ENCODE measurements around the gene GPR155. TPM values are rescaled to one million over a fixed set of nuclear protein-coding genes. Genes with fewer than 3 reads are reported as not detected.

Gene GPR155
- total and polyA plus RNA-seq, 7 experiments from 2014 or later, result 5.2 to 25.0 (median 16.4) TPM

DNA sequence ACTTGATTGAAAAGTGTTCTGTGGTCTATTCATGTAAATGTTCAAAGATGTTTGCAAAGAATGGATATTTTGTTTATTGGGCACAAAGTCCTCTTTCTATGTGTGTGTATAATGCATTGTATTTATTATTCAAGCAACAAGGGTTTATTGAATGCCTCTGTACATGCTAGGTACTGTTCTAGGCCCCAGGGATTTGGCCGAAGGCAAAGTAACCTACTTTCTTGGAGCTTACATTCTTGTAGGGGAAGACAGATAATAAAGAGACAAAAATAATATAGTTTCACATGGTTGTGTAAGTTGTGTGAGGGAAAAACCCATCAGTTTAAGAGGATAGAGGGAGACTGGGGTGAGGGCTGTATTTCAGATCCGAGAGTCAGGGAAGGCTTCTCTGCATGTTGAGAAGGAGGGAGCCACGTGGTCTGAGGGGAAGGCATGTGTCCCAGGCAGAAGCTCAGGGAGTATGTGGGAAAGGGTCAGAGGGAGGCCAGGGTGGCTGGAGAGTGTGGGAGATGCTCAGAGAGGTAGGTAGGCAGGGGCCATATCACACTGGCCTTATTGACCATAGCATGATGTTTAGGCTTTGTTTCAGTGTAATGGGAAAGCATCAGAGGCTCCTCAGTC is 40.4 kb upstream of the GPR155 start:
- Mint-ChIP-seq H3K27me3 (peaks cover 0 to 13% (median 0%) of the 10 kb centered on the region in 5 donors), H3K9me3 (peaks cover 0 to 16% (median 7%) of the 10 kb centered on the region in 11 donors), H3K36me3 (peaks cover 5 to 43% (median 30%) of the 10 kb centered on the region in 5 donors), H3K4me1 (peaks cover 9 to 25% (median 20%) of the 10 kb centered on the region in 7 donors), H3K4me3 (no peak overlapping the region), H3K27ac (no peak overlapping the region)
- Histone ChIP-seq H3K27me3 (ENCODE audit: control insufficient read depth in 2 of 2, insufficient read depth in 2 of 2, low read length in 2 of 2) (no peaks in the 10 kb centered on the region), H3K27ac (ENCODE audit: low read depth, low read length) (no peak overlapping the region), H3K4me1 (ENCODE audit: control insufficient read depth in 2 of 2, insufficient read depth in 2 of 2, low read length in 2 of 2) (peaks cover 0 to 5% of the 10 kb centered on the region in 2 donors), H3K4me3 (ENCODE audit: low read length) (no peak overlapping the region), H3K9me3 (ENCODE audit: control insufficient read depth in 2 of 3, low read length in 3 of 3) (peaks cover 0 to 6% (median 0%) of the 10 kb centered on the region in 3 experiments), H3K36me3 (ENCODE audit: control insufficient read depth in 2 of 3, insufficient read depth in 3 of 3, low read length in 3 of 3) (no peaks in the 10 kb centered on the region)
- ChIA-PET CTCF (interaction anchor here (0.7 kb wide), 1 partner anchor 24 kb away, joined by 3 read pairs; no protein-coding TSS in a partner anchor), POLR2A (interaction anchor here (0.5 kb wide), 1 partner anchor 66 kb away, joined by 3 read pairs; no protein-coding TSS in a partner anchor)
- DNase-seq, result no peak
- intact Hi-C loops (cut with micrococcal nuclease), result no loop called here
- no peak for ATAC-seq

GRCh38 chr2:174524527-174524926 is 37.7 kb upstream of the GPR155 start:
- Mint-ChIP-seq H3K36me3 (peaks cover 5 to 43% (median 35%) of the 10 kb centered on the region in 5 donors), H3K9me3 (peaks cover 0 to 16% (median 7%) of the 10 kb centered on the region in 11 donors), H3K27ac (peak overlapping the region in 3 of 9 donors; percentile 17 to 81 (median 26)), H3K27me3 (peaks cover 0 to 23% (median 0%) of the 10 kb centered on the region in 5 donors), H3K4me3 (peak overlapping the region in 7 of 10 donors; percentile 3 to 67 (median 43)), H3K4me1 (peaks cover 10 to 29% (median 20%) of the 10 kb centered on the region in 7 donors)
- Histone ChIP-seq H3K4me1 (ENCODE audit: control insufficient read depth in 2 of 2, insufficient read depth in 2 of 2, low read length in 2 of 2) (peaks cover 0 to 5% of the 10 kb centered on the region in 2 donors), H3K27ac (ENCODE audit: low read depth, low read length) (no peak overlapping the region), H3K36me3 (ENCODE audit: control insufficient read depth in 2 of 3, insufficient read depth in 3 of 3, low read length in 3 of 3) (no peaks in the 10 kb centered on the region), H3K9me3 (ENCODE audit: control insufficient read depth in 2 of 3, low read length in 3 of 3) (peaks cover 0 to 6% (median 0%) of the 10 kb centered on the region in 3 experiments), H3K4me3 (ENCODE audit: low read length) (no peak overlapping the region), H3K27me3 (ENCODE audit: control insufficient read depth in 2 of 2, insufficient read depth in 2 of 2, low read length in 2 of 2) (no peaks in the 10 kb centered on the region)
- intact Hi-C loops (cut with micrococcal nuclease), result no loop called here
- ChIA-PET CTCF (interaction anchor here (0.7 to 5.2 kb wide), 2 partner anchors 54 to 63 kb away, joined by 3 to 99 read pairs; no protein-coding TSS in a partner anchor), POLR2A (no interaction called here)
- ATAC-seq (peak; percentile 54), DNase-seq (no peak)

- peaks cover 0 to 12% (median 5%) of the 10 kb centered on the region in 11 donors for H3K9me3 Mint-ChIP-seq
- DNase-seq (peak in 2 of 9 donors; percentile 10 to 13), ATAC-seq (peak; percentile 49)
- CTCF ChIA-PET, result interaction anchor here (0.7 to 5.2 kb wide), 6 partner anchors 19 to 61 kb away, joined by 3 to 99 read pairs (median 10); partner anchors contain the start of gene GPR155
- no peak overlapping the region for H3K4me3 ChIP-seq (ENCODE audit: low read length)
- no peaks in the 10 kb centered on the region for H3K27me3 ChIP-seq (ENCODE audit: control insufficient read depth in 2 of 2, insufficient read depth in 2 of 2, low read length in 2 of 2)
- H3K4me1 Mint-ChIP-seq, result peaks cover 10 to 28% (median 21%) of the 10 kb centered on the region in 7 donors
- H3K9me3 ChIP-seq (ENCODE audit: control insufficient read depth in 2 of 3, low read length in 3 of 3), result no peaks in the 10 kb centered on the region
- H3K36me3 Mint-ChIP-seq, result peaks cover 5 to 33% (median 23%) of the 10 kb centered on the region in 5 donors
- no peak overlapping the region for H3K4me3 Mint-ChIP-seq
- POLR2A ChIA-PET, result interaction anchor here (0.8 to 1.3 kb wide), 3 partner anchors 30 to 57 kb away, joined by 3 to 6 read pairs (median 6); partner anchors contain the start of gene GPR155
- no peaks in the 10 kb centered on the region for H3K36me3 ChIP-seq (ENCODE audit: control insufficient read depth in 2 of 3, insufficient read depth in 3 of 3, low read length in 3 of 3)
- no peak overlapping the region for H3K27ac Mint-ChIP-seq
- H3K4me1 ChIP-seq (ENCODE audit: control insufficient read depth in 2 of 2, insufficient read depth in 2 of 2, low read length in 2 of 2), result peaks cover 0 to 5% of the 10 kb centered on the region in 2 donors
- intact Hi-C loops (cut with micrococcal nuclease), result loop anchor here (1.0 to 2.0 kb wide), 4 partner anchors 29 to 60 kb away; no protein-coding TSS in a partner anchor
- peaks cover 0 to 23% (median 0%) of the 10 kb centered on the region in 5 donors for H3K27me3 Mint-ChIP-seq
- no peak overlapping the region for H3K27ac ChIP-seq (ENCODE audit: low read depth, low read length)
These were observed 35.7 kb upstream of the GPR155 start for GRCh38 chr2:174522553-174522952.

GRCh38 chr2:174518395-174518794 is 31.6 kb upstream of the GPR155 start:
- H3K4me1 Mint-ChIP-seq, result peaks cover 8 to 20% (median 15%) of the 10 kb centered on the region in 7 donors
- ChIA-PET CTCF (interaction anchor here (0.7 kb wide), 1 partner anchor 57 kb away, joined by 3 read pairs; no protein-coding TSS in a partner anchor), POLR2A (interaction anchor here (0.6 to 1.4 kb wide), 4 partner anchors 16 to 62 kb away, joined by 3 to 6 read pairs (median 4); no protein-coding TSS in a partner anchor)
- H3K4me3 ChIP-seq (ENCODE audit: low read length), result no peak overlapping the region
- H3K36me3 Mint-ChIP-seq, result peaks cover 0 to 9% (median 0%) of the 10 kb centered on the region in 5 donors
- DNase-seq, result no peak
- no peak overlapping the region for H3K27ac ChIP-seq (ENCODE audit: low read depth, low read length)
- intact Hi-C loops (cut with micrococcal nuclease), result no loop called here
- H3K27me3 ChIP-seq (ENCODE audit: control insufficient read depth in 2 of 2, insufficient read depth in 2 of 2, low read length in 2 of 2), result no peaks in the 10 kb centered on the region
- peaks cover 0 to 19% (median 0%) of the 10 kb centered on the region in 5 donors for H3K27me3 Mint-ChIP-seq
- H3K9me3 ChIP-seq (ENCODE audit: control insufficient read depth in 2 of 3, low read length in 3 of 3), result no peaks in the 10 kb centered on the region
- H3K27ac Mint-ChIP-seq, result no peak overlapping the region
- H3K9me3 Mint-ChIP-seq, result no peaks in the 10 kb centered on the region
- ATAC-seq, result no peak
- H3K4me1 ChIP-seq (ENCODE audit: control insufficient read depth in 2 of 2, insufficient read depth in 2 of 2, low read length in 2 of 2), result no peaks in the 10 kb centered on the region
- no peaks in the 10 kb centered on the region for H3K36me3 ChIP-seq (ENCODE audit: control insufficient read depth in 2 of 3, insufficient read depth in 3 of 3, low read length in 3 of 3)
- no peak overlapping the region for H3K4me3 Mint-ChIP-seq

DNA sequence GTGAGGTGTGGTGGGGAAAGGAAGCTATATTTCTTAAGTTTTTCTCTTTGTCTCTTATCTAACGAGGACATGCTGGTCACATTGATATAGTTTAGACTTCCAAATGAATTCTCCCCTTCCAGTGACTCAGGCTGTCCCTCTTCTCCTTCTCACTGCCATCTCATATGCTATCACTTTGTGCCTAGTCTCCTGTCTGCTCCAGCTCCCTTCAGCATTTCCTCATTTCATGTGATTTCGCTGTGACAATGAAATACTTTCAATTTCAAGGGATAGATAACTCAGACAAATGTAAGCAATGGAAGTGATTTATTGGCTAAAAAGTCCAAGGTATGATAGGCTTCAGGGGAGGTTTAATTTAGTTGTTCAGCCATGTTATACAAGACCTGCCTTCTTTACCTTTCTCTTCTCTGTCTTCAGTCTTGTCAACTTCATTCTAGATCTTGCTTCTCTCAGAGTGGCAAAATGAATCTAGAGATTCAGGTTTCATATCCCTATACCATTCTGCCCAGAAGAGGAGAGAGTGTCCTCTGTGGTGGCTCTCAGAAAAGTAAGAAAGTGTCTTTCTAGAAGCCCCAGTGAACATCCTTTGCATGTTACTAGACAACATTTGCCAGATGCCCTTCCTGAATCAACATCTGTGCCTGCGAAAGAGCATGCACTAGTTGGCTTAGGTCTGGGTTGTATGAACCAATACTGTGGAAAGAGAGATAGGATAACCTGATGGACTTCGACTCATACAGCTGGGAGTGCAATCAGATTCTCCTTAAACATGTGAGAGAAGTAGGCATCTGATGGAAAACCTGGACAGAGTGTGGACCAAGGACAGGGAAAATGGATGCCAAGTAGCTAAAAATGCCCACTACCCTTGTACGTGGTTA is 29.9 kb upstream of the GPR155 start:
- CTCF ChIA-PET, result no interaction called here

GRCh38 chr2:174512345-174512744 is 25.5 kb upstream of the GPR155 start:
- Mint-ChIP-seq H3K4me3 (peak overlapping the region in 8 of 10 donors; percentile 3 to 78 (median 50)), H3K4me1 (peaks cover 11 to 27% (median 19%) of the 10 kb centered on the region in 7 donors), H3K27me3 (peaks cover 0 to 3% (median 0%) of the 10 kb centered on the region in 5 donors), H3K36me3 (peaks cover 11 to 28% (median 16%) of the 10 kb centered on the region in 5 donors), H3K27ac (peak overlapping the region in 4 of 9 donors; percentile 44 to 71 (median 56)), H3K9me3 (peaks cover 8 to 55% (median 25%) of the 10 kb centered on the region in 11 donors)
- H3K36me3 ChIP-seq (ENCODE audit: control insufficient read depth in 2 of 3, insufficient read depth in 3 of 3, low read length in 3 of 3), result no peaks in the 10 kb centered on the region
- DNase-seq, result no peak
- H3K27ac ChIP-seq (ENCODE audit: low read depth, low read length), result no peak overlapping the region
- CTCF ChIA-PET, result interaction anchor here (1.2 kb wide), 1 partner anchor 50 kb away, joined by 3 read pairs; no protein-coding TSS in a partner anchor
- ATAC-seq, result no peak
- intact Hi-C loops (cut with micrococcal nuclease), result loop anchor here in 1 of 2 donors (2.0 kb wide), 1 partner anchor 14 kb away; no protein-coding TSS in a partner anchor
- POLR2A ChIA-PET, result interaction anchor here (0.9 to 1.4 kb wide), 2 partner anchors 8 to 19 kb away, joined by 3 to 5 read pairs; no protein-coding TSS in a partner anchor
- H3K4me3 ChIP-seq (ENCODE audit: low read length), result no peak overlapping the region
- no peaks in the 10 kb centered on the region for H3K27me3 ChIP-seq (ENCODE audit: control insufficient read depth in 2 of 2, insufficient read depth in 2 of 2, low read length in 2 of 2)
- no peaks in the 10 kb centered on the region for H3K4me1 ChIP-seq (ENCODE audit: control insufficient read depth in 2 of 2, insufficient read depth in 2 of 2, low read length in 2 of 2)
- H3K9me3 ChIP-seq (ENCODE audit: control insufficient read depth in 2 of 3, low read length in 3 of 3), result peaks cover 0 to 10% (median 0%) of the 10 kb centered on the region in 3 experiments

More for the DNA sequence above, 29.9 kb upstream of the GPR155 start:
- Histone ChIP-seq H3K4me3 (ENCODE audit: low read length) (no peak overlapping the region), H3K4me1 (ENCODE audit: control insufficient read depth in 2 of 2, insufficient read depth in 2 of 2, low read length in 2 of 2) (no peaks in the 10 kb centered on the region), H3K36me3 (ENCODE audit: control insufficient read depth in 2 of 3, insufficient read depth in 3 of 3, low read length in 3 of 3) (no peaks in the 10 kb centered on the region), H3K27me3 (ENCODE audit: control insufficient read depth in 2 of 2, insufficient read depth in 2 of 2, low read length in 2 of 2) (no peaks in the 10 kb centered on the region), H3K9me3 (ENCODE audit: control insufficient read depth in 2 of 3, low read length in 3 of 3) (no peaks in the 10 kb centered on the region), H3K27ac (ENCODE audit: low read depth, low read length) (no peak overlapping the region)
- peak overlapping the region in 1 of 10 donors; percentile 4 for H3K4me3 Mint-ChIP-seq
- peaks cover 12 to 28% (median 22%) of the 10 kb centered on the region in 7 donors for H3K4me1 Mint-ChIP-seq
- POLR2A ChIA-PET, result interaction anchor here (0.6 to 1.4 kb wide), 2 partner anchors 14 to 23 kb away, joined by 3 to 5 read pairs; no protein-coding TSS in a partner anchor
- ATAC-seq, result no peak
- H3K9me3 Mint-ChIP-seq, result peaks cover 0 to 11% (median 6%) of the 10 kb centered on the region in 11 donors
- intact Hi-C loops (cut with micrococcal nuclease), result no loop called here
- DNase-seq, result no peak
- H3K27me3 Mint-ChIP-seq, result peaks cover 0 to 13% (median 0%) of the 10 kb centered on the region in 5 donors
- peak overlapping the region in 4 of 9 donors; percentile 1 to 49 (median 19) for H3K27ac Mint-ChIP-seq
- H3K36me3 Mint-ChIP-seq, result peaks cover 4 to 8% (median 7%) of the 10 kb centered on the region in 5 donors

Measured in naive thymus-derived CD4-positive, alpha-beta T cell (primary cell).